UCSD-AML1 (cell line): ENCODE measurements around the gene DLG3.

Experiments used
- DNase-seq: peaks from one replicate; lab custom pipeline; 2025; ENCODE audit not compliant: unreplicated experiment; lab: John Stamatoyannopoulos, UW

DLG3 gene

GRCh38 chrX:70476166-70476933 lies 31.7 kb downstream of the DLG3 start:
- DNase-seq, result no peak

- DNase-seq, result no peak
Observed at GRCh38 chrX:70476934-70477733, 32.5 kb downstream of the DLG3 start.

DNA sequence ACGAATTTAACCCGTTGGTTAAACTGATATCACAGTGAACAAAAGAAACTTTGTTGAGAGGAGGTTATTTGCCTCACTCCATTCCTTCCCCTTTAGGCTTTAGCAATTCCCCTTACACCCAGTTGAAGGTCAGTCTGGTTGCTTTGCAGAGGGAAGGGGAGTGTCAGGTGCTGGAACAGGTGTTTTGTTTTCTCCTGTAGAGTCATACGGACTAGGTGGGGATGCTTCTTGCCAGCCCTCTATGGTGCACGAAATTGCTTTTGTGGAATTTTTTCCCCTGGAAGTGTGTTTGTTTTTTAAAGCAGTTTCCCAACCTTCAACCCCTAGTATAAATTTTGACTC lies 33.1 kb downstream of the DLG3 start:
- no peak for DNase-seq

DNA sequence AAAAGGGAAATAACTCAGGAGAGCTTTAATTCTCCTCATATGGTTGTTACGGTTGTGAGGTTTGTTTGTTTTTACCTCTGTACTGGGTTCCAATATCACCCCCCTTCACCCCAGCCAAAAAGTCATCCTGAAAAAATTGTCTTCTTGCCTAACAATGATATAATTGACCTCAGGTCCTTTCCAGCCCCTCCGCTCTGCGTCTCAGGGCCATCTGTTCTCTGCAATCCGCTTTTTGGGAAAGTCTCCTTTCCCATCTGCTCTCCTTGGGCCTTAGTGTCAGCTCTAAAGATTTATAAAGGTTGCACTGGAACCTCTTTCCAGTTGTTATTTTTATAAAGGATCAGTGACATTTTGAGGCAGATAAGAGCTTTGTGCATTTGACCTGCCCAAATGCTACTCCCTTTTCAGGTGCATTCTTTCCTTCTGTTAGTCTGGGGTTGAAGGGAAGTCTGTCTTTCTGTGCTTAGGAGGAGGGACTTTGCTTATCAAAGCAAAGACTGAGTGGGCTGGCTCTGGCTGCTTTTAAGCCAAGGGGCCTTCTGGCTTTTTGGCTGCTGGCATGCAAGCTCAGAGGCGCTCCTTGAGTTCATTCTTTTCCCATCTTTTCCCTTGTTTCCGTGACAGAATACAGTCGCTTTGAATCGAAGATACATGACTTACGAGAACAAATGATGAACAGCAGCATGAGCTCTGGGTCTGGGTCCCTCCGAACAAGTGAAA lies 34.1 kb downstream of the DLG3 start:
- no peak for DNase-seq

GRCh38 chrX:70479247-70479921 lies 34.7 kb downstream of the DLG3 start:
- no peak for DNase-seq

GRCh38 chrX:70479922-70480659 lies 35.5 kb downstream of the DLG3 start:
- no peak for DNase-seq

- no peak for DNase-seq
Observed at GRCh38 chrX:70480660-70481018, 36.0 kb downstream of the DLG3 start.

DNA sequence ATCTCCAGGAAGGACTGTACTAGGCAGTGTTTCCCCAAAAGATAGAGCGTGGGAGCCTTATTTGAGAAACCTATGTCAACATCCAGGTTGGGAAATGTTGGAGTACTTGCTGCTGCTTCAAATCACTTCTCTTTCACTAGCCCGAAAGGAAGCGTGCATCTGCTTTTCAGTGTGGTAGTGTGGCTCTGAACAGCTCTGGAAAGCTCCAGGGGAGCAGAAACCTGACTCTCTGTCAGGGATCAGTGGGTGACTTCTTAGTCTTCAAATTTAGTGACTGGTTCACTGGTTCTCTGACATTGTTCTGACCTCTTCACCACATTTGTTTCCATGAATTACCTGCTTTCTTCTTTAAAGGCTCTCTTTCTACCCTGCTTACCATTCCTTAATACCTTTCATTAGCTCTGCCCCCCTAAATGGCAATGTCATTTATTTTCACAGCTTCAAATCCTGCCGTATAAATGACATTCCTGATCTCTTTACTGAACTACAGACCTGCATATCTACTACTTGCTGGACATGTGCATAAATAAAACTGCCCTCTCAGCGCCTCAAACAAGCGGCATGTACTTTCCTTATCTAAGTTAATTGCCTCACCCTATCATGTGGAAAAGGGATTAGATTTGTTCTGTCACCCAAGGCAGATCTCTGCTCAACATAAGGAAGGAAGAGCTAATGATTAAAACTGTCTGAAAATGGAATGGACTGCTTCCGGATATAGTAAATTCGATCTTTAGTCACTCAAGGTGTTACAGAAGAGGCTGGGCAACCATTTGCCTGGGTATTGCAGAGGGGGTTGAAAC lies 37.0 kb downstream of the DLG3 start:
- DNase-seq, result no peak

DNA sequence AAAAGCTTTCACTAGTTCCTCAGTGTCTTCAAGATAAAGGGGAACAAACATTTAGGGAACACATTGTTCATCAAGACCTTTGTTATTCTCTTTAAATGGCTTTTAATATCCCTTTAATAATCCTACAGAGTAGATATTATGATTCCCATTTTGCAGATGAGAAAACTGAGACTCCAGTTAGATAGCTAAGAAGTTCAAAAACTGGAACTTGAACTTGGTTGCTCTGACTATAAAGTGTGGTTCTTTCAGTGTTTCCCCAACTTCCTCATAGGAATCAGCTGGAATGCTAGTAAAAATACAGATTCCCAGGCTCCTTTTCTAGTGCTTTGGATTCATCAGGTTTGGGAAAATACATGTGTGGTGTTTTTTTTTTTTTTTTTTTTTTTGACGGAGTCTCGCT lies 37.7 kb downstream of the DLG3 start:
- DNase-seq, result no peak

DNA sequence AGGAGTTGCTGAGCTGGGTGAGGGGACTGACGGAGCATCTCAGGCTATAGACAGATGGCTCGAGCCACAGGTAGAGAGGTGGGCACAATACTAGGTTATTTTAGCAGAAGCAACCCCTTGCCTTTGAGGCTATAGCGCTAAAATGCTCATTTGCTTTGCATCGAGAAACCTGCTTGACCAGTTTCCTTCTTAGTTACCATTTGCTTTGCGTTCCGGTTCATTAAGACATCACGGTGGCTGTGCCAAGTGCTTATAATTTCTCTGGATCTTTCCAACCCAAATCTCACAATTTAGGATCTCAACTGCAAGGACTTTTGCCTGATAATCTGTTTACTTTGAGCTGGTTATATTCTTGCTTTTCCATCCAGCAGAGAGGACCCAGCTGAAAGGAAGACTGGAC lies 40.8 kb downstream of the DLG3 start:
- no peak for DNase-seq

DNA sequence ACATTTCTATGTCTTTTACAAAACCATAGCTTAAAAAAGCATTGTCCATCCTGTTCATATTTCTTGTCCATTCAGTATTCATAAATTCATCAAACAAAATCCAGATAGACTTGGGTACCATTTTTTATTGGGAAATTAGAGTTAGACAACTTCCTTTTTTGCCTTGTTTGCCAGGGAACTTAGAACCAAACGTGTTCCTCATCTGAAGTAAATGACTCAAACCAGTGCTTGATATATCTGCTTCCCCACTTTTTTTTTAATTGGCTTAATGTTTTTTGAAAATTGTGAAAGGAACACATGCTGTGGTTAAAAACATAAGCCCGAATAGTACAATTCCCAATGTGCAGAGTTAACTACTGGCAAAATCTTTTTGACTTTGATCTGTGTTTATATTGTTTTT lies 44.2 kb downstream of the DLG3 start:
- no peak for DNase-seq

DNA sequence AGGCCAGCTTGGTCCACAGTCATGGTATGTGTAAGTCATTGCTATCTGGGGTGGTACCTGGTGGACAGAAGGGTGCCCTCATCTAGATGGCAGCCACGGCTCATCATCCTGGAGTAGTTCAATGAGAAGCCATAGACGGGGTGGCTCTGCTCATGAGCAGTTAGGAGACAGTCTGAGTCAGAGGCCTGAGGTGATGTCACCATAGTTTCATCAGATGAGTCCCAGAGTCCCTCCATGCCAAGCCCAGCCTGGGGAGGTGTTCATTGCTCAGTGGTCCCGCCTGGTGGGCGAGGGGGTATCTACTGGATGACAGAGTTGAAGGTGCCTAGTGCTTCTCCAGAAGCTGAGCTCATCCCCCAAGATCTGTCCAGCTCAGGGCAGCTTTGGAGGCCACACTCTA lies 49.8 kb downstream of the DLG3 start:
- DNase-seq, result no peak

DNA sequence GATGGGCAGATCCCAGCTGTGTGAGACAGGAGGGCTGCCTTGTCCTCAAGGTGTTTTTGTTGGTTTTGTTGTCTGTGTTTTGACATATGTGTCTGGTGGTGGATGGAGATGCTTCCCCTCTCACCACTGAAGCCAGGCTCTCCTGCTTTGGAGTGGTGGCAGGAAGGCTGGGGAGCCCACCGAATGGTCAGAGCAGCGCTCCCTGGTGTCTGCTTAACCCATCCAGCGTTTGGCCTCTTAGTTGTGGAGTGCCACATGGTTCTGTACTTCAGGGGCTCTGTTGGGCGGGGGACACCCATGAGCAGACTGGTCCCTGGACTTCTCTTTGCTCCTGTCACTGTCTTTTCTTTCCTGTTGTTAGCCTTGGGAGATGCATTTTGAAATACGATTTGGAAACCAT lies 51.9 kb downstream of the DLG3 start:
- no peak for DNase-seq

DNA sequence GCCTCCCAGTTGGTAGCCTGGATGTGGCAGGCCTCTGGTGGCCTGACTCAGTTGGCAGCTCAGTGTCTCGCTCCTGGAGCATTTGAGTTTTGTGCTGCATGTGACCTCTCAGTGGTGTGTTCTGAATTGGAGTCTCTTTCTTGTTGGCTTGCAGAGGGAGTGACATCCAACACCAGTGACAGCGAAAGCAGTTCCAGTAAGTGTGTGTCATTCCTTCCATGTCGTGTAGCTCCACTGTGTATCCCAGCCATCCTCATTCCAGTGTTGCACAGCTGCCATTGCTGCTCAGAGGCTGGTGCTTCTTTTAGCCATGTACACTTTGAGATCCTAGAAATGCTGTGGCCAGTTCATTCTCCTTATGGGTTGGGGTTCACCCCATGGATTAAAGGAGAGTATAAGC lies 52.4 kb downstream of the DLG3 start:
- no peak for DNase-seq

GRCh38 chrX:70498129-70498528 lies 53.5 kb downstream of the DLG3 start:
- no peak for DNase-seq

DNA sequence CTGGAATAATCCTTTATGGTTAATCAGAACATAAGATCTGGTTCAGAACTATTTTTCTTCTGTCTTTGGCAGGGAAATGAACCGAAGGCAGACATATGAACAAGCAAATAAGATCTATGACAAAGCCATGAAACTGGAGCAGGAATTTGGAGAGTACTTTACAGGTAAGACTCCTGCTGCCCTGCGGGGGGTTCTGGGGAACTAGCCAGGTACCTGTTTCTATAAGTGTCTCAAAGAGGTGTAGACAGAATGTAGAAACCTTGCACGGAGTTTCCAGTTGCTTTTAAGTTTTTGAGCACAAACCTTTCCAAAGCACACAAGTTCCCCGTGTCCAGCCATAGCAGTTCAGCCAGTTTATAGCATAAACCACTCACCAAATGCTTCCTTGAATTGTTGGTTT lies 56.2 kb downstream of the DLG3 start:
- DNase-seq, result no peak

DNA sequence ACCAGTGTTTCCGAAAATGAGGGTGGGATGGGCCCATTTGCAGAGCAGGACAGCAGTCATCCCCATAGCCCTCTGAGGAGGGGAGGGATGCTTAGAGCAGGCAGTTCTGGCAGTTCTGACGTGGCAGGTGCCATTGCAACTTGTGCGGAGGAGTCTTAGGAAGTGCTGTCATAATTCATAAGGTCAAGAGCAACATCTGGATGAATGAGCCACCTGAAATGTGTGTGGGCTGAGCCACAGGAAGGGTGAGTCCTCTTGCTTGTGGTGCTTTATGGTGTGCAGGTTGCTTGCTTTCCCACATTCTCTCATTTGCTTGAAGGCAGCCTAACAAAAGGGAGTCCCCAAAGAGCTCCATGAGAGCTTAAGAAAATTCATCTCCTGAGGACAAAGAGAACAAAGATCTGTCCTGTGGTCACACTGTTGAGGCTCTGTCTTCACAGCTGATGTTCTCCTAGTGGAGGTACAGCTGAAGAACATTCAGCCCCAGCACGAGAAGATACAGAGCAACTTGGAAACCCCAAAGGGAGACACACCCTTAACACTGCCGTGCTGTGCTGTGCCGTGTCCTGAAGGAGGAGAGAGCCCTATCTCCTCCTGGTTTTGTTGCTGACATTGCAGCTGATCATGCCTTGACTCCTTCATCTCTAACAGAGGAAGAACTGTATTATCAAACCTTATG lies 60.3 kb downstream of the DLG3 start:
- no peak for DNase-seq

GRCh38 chrX:70505451-70505841 lies 60.8 kb downstream of the DLG3 start:
- DNase-seq, result no peak

DNA sequence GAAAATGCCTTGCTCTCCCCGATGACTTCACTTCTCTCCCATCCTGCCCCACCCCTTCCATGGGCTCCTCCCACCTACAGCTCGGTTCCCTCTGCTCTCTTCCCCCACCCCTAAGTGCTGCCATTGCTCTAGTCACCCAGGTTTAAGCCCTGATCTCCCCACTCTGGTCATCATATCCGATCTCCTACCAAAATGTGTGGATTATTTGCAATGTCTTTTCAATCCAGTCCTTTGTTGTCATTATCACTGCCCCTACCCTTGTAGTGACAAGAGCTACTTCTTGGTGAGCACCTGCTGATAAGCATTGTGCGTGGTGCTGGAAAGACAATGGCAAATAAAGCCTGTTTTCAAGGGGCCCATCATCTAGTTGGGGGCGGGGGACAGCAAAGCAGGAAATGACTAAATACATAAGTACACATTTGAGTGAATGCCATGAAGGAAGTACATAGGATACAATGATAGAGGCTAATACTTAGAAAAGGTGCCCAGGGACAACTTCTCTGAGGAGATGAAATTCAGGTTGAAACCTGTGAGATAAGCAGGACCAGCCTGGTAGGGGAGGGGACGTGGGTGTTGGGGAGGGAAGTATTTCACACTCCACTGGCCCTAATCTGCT lies 63.8 kb downstream of the DLG3 start:
- no peak for DNase-seq
